SK-N-MC (cell line): ENCODE results near the gene LMO2.

Experiments used
- DNase-seq: peaks from one replicate; pipeline ENCODE4 v3.0.0-alpha.2; 2011; ENCODE audit warnings: low read depth, low spot score
- H3K27ac ChIP-seq: fragments of 200-600 bp; sonication (generic); 2 replicates; pipeline ENCODE4 v1.5.1; 2016; ENCODE audit warnings: mixed run types
- H3K36me3 ChIP-seq: fragments of 200-600 bp; sonication (generic); 2 replicates; pipeline ENCODE4 v1.6.1; 2017; ENCODE audit warnings: antibody characterized with exemption, low read length, mixed read lengths; ENCODE audit not compliant: insufficient read depth
- H3K4me3 ChIP-seq: fragments of 200-600 bp; sonication (generic); 2 replicates; pipeline ENCODE4 v1.5.1; 2016
- H3K9ac ChIP-seq: fragments of 200-600 bp; sonication (generic); 2 replicates; pipeline ENCODE4 v1.8.0; 2017; ENCODE audit warnings: mixed run types, mixed read lengths; ENCODE audit not compliant: insufficient read length
- H3K9me3 ChIP-seq: fragments of 200-600 bp; sonication (generic); 2 replicates; pipeline ENCODE4 v1.6.1; 2017; ENCODE audit warnings: low read depth, mild to moderate bottlenecking, antibody characterized with exemption, low read length, moderate library complexity, mixed read lengths
- EZH2 ChIP-seq: fragments of 200-600 bp; sonication (generic); IDR thresholded peaks from one replicate; pipeline ENCODE4 v1.6.1; 2017; ENCODE audit warnings: antibody characterized with exemption
- FOXP2 ChIP-seq: optimal IDR thresholded peaks from 2 replicates; pipeline ENCODE3; 2011; ENCODE audit warnings: mild to moderate bottlenecking, moderate library complexity; ENCODE audit not compliant: insufficient read depth; ENCODE audit errors: extremely low read length, control extremely low read depth
- POLR2AphosphoS5 ChIP-seq: IDR thresholded peaks from 2 replicates; pipeline ENCODE4 v1.6.1; 2012; ENCODE audit warnings: mild to moderate bottlenecking, low read depth, low read length, borderline replicate concordance

LMO2 gene

GRCh38 chr11:33916736-33917135 is 24.9 kb upstream of the LMO2 start:
- Histone ChIP-seq H3K36me3 (no peaks in the 10 kb centered on the region), H3K9ac (no peak overlapping the region), H3K27ac (no peak overlapping the region), H3K4me3 (no peak overlapping the region), H3K9me3 (peaks cover 6% of the 10 kb centered on the region; the same call in 1 of the 2 replicates)
- DNase-seq = no peak
- no peak for TF ChIP-seq EZH2
- no peak for TF ChIP-seq FOXP2
- no peak for TF ChIP-seq POLR2AphosphoS5

- DNase-seq = no peak
- TF ChIP-seq EZH2 (no peak), FOXP2 (no peak), POLR2AphosphoS5 (no peak)
- Histone ChIP-seq H3K36me3 (no peaks in the 10 kb centered on the region), H3K9ac (no peak overlapping the region), H3K9me3 (peaks cover 6% of the 10 kb centered on the region; the same call in 1 of the 2 replicates), H3K4me3 (no peak overlapping the region), H3K27ac (no peak overlapping the region)
Observed at GRCh38 chr11:33915526-33915925, 23.6 kb upstream of the LMO2 start.

- no peak for DNase-seq
- no peaks in the 10 kb centered on the region for H3K36me3 ChIP-seq
- peaks cover 6% of the 10 kb centered on the region; the same call in 1 of the 2 replicates for H3K9me3 ChIP-seq
- TF ChIP-seq FOXP2 = no peak
- TF ChIP-seq POLR2AphosphoS5 = no peak
- no peak for TF ChIP-seq EZH2
- H3K9ac ChIP-seq = no peak overlapping the region
- no peak overlapping the region for H3K4me3 ChIP-seq
- no peak overlapping the region for H3K27ac ChIP-seq
Observed at GRCh38 chr11:33913991-33914390, 22.1 kb upstream of the LMO2 start.

GRCh38 chr11:33912405-33913361 is 20.8 kb upstream of the LMO2 start:
- no peak for DNase-seq
- Histone ChIP-seq H3K4me3 (no peak overlapping the region), H3K9ac (no peak overlapping the region), H3K27ac (no peak overlapping the region), H3K9me3 (peaks cover 6% of the 10 kb centered on the region; the same call in 1 of the 2 replicates), H3K36me3 (no peaks in the 10 kb centered on the region)
- TF ChIP-seq POLR2AphosphoS5 (no peak), FOXP2 (no peak), EZH2 (no peak)

GRCh38 chr11:33910958-33911339 is 19.1 kb upstream of the LMO2 start:
- H3K9ac ChIP-seq = no peak overlapping the region
- no peak for DNase-seq
- no peaks in the 10 kb centered on the region for H3K36me3 ChIP-seq
- no peak overlapping the region for H3K27ac ChIP-seq
- 0 out of 2 replicates have a peak overlapping the region, but pooled peaks have one; percentile 4 for H3K4me3 ChIP-seq
- peaks cover 6% of the 10 kb centered on the region; the same call in 1 of the 2 replicates for H3K9me3 ChIP-seq
- TF ChIP-seq POLR2AphosphoS5 (no peak), EZH2 (no peak)

- TF ChIP-seq POLR2AphosphoS5 (no peak; the same call in 1 of the 2 replicates), FOXP2 (no peak), EZH2 (no peak)
- DNase-seq = no peak
- peaks cover 6% of the 10 kb centered on the region; the same call in 1 of the 2 replicates for H3K9me3 ChIP-seq
- H3K4me3 ChIP-seq = peak overlapping the region; percentile 4; the same call in 1 of the 2 replicates
- no peak overlapping the region for H3K9ac ChIP-seq
- no peaks in the 10 kb centered on the region for H3K36me3 ChIP-seq
- H3K27ac ChIP-seq = peak overlapping the region; percentile 7; the same call in 1 of the 2 replicates
Observed at GRCh38 chr11:33910296-33910957, 18.6 kb upstream of the LMO2 start.

- no peak overlapping the region for H3K4me3 ChIP-seq
- no peaks in the 10 kb centered on the region for H3K36me3 ChIP-seq
- DNase-seq = no peak
- peaks cover 6% of the 10 kb centered on the region; the same call in 1 of the 2 replicates for H3K9me3 ChIP-seq
- no peak for TF ChIP-seq EZH2
- TF ChIP-seq FOXP2 = no peak
- TF ChIP-seq POLR2AphosphoS5 = no peak
- no peak overlapping the region for H3K27ac ChIP-seq
- H3K9ac ChIP-seq = no peak overlapping the region
Observed at GRCh38 chr11:33909552-33909951, 17.7 kb upstream of the LMO2 start.

- Histone ChIP-seq H3K9me3 (peaks cover 4% of the 10 kb centered on the region; the same call in 1 of the 2 replicates), H3K9ac (no peak overlapping the region), H3K36me3 (no peaks in the 10 kb centered on the region), H3K4me3 (no peak overlapping the region), H3K27ac (no peak overlapping the region)
- no peak for DNase-seq
- no peak for TF ChIP-seq FOXP2
- no peak for TF ChIP-seq EZH2
- no peak for TF ChIP-seq POLR2AphosphoS5
Observed at GRCh38 chr11:33909150-33909549, 17.3 kb upstream of the LMO2 start.
